HG03378 (cell line): Measurements from ENCODE around the gene SFMBT2.

ENCODE experiments used
- ATAC-seq: cut with Tn5 transposase; IDR thresholded peaks from one replicate; pipeline ENCODE4 v1.9.1; 2021; ENCODE audit warnings: mild to moderate bottlenecking, moderate library complexity; ENCODE audit not compliant: unreplicated experiment

SFMBT2 gene

DNA sequence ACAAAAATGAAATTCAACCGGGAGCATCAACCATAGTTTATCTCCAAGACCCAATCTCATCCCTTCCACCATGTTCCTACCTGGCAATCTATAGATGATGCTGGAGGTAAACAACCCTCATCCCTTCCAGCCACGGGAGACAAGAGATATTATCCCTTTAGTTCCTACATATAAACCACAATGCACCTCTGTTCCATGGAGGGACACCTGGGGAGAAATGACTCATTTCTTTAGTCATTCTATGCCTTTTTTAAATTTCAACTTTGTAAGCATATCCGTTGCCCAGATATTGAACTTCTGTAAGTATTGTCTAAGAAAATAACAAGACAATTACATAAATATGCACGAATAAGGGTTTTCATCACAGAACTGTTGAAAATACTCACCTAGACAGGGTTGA, 15.5 kb upstream of the SFMBT2 start:
- ATAC-seq = no peak

DNA sequence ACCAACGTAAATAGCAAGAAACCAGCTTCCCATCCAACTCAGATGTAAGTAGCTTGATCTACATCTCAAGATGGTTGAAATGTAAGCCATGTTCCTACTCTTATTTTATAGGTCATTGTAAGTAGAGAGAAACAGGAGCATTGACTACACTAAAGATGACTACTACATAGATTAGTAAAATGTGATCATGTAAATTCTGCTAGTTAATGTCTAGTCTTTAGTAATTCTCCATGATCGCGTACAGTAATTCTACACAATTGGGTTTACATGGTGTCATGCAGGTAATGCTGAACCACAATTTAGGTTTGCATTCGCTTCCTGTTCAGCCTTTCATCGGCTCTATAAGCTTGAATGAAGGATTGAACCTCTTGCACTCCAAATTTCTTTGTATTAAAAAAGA, 14.9 kb upstream of the SFMBT2 start:
- ATAC-seq = no peak

DNA sequence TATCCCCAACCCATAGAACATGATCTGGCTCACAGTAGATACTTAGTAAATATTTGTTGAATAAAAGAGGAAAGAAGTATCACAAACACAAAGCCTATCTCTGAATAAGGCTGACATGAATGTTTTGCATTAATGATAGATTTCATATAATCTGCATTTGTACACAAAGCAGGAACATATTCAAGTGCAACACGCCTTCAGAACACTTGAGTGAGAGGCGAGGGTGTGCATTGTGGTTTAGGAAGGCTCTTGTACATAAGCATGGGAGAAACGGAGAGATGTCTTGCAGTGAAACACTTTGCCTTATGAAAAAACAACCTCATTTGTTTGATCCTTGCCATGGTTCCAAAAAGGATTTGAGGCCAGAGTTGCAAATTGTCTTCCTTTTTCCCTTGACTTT, 14.1 kb upstream of the SFMBT2 start:
- ATAC-seq = no peak

DNA sequence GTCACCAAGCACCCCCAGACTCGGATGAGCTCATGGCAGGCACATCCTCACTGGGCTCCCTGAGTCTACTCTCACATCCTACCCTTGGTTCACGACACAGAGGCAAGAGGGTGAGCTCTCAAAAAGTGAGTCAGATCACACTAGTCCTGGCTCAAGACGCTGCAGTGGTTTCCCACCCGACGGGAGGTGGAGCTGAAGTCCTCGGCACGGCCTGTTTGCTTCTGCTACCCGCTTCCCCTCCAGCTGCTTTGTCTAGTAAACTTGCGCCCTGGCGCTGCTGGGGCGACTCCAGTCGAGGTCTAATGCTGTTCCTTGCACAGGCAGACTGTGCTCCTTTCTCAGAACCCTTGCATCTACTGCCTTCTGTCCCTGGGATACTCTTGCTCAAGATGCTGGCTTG, 13.5 kb upstream of the SFMBT2 start:
- no peak for ATAC-seq

DNA sequence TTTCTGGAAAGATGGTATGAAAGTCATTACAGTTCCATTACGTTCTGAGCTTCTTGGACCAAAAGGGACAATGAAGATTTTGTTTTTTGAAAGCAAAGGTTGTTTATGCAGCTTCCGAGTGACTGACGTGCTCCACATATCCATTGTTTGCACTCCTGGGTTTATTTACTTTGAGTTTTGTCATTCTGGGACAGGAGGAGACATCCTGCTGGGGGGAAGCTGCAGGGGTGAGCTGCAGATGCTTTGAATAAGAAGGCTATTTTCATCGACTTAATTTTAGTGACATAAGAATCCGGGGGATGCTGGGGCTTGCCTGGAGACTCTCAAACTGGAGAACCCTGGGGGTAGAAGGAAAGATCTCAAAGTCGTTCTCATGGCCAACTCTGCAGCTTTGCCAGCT, 12.7 kb upstream of the SFMBT2 start:
- ATAC-seq = no peak

DNA sequence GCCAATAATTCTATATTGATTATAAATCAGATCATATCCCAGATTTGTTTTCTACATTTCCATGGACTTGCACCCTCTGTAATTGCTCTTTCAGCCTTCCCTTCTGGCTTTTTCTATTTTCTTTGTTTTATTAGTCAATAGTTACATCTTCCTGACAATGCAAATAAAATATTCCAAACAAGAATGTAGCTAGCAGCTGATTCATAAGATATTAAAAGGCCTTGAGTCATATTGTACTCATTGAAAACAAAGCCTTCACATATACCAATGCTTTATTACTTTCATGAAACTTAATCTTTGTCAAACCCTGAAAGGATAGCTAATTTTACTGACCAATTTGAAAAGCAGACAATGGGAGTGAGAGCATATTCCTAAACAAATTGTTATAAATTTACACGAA, 10.7 kb upstream of the SFMBT2 start:
- ATAC-seq = no peak

DNA sequence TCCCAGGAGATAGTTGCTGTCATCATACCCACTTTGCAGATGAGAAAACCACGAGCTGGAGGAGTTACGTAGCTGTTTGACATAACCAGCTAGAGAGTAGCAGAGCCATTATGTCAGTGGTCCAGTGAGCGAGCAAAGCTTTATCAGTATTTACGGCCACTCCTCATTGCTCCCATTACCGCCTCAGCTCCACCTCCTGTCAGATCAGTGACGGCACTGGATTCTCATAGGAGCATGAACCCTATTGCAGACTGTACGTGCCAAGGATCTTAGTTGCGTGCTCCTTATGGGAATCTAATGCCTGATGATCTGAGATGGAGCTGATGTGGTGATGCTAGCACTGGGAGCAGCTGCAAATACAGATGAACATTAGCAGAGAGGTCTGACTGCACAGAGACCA, 9.2 kb upstream of the SFMBT2 start:
- no peak for ATAC-seq

DNA sequence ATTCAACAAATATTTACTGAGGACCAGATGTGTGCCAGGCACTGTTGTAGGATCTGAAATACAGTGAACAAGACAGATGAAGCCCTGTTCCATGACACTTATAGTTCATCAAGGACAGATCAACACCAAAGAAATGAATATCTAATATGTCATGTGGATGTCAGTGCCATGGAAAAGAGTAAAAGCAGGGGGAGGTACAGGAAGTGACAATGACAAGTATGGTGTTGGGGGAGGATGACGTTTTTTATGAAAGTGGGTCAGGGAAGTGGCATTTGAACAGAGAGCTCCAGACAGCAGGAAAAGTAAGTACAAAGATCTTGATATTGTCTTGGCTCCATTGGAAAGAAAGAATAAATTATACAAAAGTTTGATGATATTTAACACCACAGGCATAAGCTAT, 7.0 kb upstream of the SFMBT2 start:
- ATAC-seq = no peak

DNA sequence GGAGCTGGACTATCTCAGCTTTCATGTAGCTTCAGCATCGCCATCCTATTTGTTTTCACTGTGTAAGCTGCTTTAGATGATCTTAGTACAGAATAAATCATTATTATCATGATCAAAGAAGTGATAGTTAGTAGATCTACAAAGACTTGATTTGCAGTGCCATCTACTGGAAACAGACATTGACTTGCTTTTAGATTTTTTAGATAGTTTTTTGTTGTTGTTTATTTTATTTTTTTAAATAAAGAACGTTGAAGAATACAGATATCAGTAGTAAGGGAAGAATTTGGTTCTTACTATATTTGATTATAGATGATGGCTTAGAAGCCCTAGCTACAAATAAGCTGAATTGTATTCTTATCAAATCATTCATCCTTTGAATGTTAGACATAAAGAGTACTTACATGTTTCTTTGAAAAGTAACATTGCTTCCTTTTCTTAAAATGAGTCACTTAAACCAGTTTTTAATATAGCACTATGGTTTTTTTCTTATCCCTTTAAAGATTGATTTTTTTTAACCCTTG, 6.3 kb upstream of the SFMBT2 start:
- ATAC-seq = no peak

DNA sequence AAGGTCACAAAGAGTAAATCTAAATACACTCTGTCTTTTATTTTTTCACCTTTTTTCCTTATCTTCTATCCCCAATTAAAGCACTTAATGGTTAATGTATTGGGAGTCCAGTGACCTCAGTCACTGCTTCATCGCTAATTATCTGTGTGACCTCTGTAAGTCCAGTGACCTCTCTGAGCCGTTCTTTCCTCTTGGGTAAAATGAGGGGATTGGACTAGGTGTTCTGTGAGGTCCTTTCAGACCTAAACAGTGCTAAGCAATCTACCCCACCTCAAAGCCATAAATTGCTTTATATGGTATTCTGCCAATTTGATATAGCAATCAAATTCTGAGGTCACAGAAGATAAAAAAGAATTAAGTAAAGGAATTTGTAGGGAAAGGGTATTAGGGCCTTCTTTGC, 3.9 kb upstream of the SFMBT2 start:
- no peak for ATAC-seq

DNA sequence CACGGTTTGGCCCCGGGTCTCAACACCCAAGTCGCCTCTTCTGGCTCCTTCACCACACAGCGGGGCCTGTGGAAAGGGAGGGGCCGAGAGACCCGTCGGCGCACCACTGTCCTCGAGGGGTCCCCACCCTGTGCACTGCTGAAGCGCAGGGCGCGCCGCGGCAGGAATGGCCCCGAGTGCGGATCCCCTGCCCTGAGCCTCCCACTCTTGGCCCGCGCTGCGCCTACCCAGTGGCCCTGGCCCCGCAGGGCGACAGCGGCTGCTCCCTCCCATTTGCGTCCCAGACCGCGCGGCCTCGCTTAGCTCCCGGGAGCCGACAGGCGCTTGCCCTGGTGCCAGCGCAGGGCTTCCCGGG, 2.1 kb upstream of the SFMBT2 start:
- no peak for ATAC-seq

DNA sequence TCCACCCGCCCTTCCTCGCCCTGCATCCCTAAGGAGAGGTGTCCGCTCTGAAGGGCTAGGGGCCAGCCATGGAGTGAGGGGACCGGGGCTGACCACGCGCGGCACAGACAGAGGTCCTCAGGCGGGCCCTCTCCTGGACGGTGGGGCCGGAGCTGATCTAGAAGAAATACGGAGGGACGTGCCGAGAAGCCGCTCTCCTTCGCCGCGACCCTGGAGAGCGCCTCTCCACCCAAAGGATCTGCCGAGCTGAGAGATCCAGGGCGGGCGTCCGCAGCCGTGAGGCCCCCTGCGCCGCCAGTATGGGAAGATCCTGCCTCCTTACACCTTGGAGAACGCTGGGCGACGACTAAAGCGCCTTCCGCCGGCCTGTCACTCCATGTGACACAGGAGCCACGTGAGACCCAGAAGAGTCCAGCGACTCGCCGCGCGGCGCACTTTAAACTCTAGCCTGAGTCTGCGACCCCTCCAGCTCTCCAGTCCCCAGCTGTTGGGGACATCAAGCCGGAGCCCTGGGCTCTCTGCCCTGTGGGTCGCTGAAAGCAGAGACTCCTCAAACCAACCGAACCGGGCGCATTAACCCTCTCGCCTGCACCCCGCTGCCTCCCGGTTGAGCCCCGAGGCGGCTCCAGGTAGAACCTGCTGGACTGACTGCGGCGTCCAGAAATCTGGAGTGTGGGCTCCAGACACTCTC, 1.5 kb upstream of the SFMBT2 start:
- ATAC-seq = no peak

DNA sequence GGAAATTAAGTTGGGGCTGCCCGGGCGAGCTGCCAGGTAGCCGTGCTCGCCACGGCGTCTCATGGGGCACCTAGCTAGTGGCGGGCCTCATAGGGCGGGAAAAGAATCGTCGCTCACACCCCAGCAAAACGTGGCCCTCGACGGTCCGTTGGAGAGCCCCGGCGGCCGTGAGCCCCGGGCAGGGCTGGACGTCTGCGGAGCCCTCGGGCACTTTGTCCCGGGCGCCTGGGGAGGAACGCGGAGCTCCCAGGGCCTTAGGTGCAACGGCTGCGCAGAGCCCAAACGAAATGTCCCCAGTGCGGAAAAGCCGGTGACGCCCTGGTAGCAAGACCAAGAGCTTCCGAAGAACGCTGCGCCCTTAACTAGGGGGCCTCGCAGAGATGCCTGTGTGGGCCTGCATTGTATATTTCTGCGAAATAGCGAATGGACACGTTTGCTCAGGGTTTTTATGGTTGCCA, 866 bp upstream of the SFMBT2 start:
- ATAC-seq = no peak

DNA sequence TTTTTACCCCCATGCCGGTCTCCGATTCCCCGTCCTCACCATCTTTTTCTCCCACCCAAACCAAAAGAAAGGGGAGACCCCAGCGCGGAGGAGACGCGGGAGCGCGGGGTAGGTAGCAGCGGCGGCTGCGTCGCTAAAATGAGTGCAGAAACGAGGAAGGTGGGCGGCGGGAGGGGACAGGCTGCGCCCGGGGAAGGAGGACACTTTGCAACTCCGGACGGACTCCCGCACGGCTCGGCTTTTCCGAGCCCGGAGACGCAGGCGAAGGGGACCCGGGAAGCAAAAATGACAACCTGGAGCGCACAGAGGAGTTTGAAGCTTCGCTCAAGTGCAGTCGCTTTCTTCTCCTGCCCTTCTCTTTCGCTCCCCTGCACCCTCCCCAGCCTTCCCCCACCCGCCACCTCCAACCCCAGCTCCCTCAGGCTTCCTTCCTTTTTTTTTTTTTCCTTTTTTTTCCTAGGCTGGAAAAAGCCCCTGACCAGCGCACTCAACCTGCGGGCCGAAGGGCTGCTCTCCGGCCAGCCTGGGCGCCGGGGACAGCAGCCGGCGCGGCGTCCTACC, 453 bp downstream of the SFMBT2 start:
- ATAC-seq = no peak

DNA sequence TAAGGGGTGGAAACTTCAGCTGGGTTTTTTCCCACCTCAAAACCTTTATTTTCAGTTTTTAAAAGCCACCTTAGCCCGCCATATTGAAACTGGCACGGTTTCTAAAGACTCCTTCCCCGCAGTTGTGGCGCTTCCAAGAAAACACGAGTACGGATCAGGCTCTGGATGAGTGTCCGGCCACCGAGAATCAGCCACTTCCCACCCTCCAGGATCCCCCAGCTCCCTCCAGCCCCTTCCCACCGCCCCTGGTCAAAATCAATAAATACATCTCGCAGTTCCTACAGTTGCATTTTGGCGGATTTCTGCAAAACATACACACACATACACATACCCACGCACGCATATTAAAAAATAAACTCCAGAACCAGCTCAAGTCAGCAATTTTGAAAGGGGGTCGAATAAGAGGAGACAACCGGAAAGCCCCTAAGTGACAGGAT, 1.1 kb downstream of the SFMBT2 start:
- ATAC-seq = no peak

DNA sequence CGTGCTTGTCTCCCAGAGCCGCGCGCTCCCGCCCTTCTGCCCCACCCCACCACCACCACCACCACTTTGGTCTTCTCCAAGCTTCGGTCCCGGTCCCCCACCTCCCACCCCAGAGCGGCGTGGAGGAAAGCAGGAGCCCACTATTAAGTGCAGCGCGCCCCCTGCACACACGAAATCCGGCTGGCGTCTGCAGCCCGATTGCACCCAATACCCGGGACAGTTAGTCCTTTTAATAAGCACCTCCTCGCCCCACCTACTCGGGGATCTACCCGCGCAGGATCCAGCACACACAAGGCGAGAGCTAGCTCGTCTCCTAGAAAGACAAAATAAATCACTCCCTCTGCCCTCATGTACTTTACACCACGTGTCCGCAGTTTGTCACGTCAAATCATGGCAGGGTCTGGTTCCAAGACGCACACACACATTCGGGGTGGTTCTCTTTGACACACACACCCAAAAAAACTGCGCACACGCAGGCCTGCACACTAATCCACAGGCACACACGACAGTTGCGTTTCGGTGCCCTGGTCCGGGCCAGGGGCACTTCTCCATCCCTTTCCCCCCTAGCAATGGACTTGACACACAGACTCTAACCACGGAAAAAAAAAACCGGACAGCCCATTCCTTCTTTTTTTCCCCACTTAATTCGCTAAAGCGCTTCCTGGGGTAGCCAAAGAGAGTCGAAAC, 1.6 kb downstream of the SFMBT2 start:
- ATAC-seq = peak; percentile 61

DNA sequence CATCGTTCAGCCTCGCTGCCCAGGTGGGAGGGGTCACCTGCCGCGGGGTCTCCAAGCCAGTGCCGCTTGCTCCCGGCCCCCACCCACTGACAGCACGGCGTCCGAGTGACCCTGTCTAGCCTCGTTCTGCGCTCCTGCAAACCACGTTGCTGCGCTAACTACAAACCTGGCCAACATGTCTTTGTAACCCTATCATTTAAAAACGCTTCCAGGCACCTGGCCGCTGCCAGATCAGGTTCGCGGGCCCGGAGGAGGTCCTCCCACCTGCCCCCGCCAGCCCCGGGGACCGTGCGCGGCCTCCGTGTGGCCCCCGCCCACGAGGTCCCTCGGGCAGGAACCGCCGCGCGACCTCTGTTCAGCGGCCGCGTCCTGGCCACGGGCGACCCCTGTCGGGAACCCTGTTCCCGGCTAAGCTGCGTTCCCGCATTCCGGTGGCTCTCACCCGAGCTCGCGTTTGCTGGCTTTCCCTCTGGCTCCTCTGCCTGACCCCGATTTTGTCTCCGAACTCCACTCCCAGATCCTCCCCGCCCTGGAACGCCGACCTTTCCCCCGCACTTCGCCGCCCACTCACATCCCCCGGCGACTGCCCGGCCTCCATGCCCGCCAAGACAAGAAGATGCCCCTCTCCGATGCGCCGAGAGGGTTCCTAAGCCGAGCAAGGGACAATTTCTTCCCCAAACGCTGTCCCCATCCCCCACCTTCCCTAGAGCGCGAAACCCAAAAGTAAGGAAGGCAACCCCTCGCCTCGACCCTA, 2.4 kb downstream of the SFMBT2 start:
- no peak for ATAC-seq

DNA sequence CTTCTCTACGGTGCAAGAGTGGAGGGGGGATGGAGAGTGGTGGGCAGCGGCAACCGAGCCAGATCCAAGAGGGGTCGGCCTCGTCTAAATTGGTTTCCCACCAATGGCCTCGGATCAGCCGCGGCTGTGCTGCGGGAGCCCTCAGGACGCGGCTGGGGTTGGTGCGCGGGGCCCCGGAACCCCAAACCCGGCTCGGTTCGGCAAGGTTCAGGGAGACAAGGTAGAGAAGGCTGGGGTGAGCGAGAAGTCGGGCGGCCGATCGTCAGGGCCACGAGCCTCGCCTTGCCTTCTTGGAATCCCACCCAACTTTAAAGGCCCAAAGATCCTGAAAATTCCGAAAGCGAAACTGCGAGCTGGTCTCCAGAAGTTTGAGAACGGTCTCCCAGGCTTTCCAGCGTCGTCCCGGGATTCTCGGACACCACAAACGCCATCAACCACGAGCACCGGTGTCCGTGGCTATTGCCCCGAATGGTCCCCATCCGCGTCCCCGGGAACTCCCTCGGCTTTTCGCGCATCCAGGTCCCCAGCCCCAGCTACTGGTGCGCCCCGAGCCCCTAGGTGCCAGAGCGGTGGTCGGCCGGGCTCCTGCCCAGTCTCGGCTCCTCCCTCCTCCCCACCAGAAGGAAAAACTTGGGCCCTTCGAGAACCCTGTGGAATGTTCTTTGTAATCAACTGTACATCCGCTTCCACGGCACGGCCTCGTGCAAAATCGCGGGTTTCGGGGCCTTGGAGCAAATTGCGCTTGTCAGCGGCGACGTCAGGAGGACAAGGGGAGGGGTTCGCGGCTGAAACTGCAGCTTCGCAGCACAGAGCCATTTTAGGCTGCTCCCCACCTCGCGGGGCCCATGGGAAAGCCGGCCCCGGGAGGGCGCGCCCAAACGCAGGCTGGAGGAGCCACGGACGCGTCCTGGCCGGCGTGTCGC, 3.2 kb downstream of the SFMBT2 start:
- ATAC-seq = no peak

DNA sequence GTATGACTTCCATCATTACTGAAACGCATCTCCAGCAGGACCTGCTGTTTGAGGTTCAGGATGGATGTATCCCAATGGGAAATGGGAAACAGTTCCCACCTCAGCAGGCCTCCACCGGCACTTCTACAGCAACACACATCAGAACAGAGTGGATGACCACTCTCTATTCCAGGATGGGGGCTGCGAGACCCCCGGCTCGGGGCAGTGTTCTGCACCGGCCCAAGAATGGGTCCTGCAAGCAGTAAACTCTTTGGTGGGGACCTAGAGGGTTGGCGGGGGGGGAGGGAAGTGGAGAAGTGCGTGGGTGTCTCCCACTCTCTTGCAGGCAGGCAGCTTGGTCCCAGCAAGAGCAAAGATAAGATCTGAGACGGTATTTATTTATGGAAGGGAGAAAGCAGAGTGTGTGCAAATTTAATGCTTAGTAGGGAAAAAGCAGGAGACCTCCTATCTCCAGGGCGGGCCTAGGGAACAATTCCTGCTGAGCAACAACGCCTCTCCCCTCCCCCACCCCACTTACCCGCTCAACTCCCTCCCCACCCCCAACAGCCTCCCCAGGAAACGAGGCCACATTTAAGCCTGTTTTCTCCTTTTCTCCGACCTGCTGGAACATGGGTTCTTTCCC, 4.0 kb downstream of the SFMBT2 start:
- no peak for ATAC-seq

DNA sequence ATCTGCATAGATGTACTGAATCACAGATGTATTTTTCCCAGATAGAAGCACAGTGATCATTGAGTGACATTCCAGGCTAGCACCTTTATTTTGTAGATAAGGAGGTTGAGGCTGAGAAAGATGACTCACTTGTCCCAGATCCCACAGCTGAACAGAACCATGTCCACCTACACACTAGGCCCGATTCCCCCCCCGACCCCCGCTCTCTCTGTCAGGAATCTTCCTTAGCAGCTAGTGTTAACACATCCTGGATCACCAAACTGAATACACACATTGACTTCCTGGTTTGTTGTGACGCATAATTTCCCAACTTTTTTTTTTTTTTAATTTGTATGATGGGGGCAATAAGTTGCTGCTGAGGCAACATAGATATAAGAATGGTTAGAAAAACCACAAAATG, 5.2 kb downstream of the SFMBT2 start:
- ATAC-seq = no peak
